ENCODE data around the gene GEMIN8. TPM values are rescaled to one million over a fixed set of nuclear protein-coding genes. Genes with fewer than 3 reads are reported as not detected.

GEMIN8 gene
- total and polyA plus RNA-seq, 10 donors = 11.6 to 20.6 (median 14.6) TPM

GRCh38 chrX:13956998-13957397 lies 72.7 kb downstream of the GEMIN8 start:
- TF ChIP-seq CTCF (IDR thresholded peaks at IDR 0.05 in 8 of 11, conservative IDR thresholded peaks at IDR 0.05 in 3 of 11) = no peak
- Histone ChIP-seq H3K9me3 (peaks cover 0 to 4% (median 0%) of the 10 kb centered on the region in 8 donors), H3K4me1 (no peaks in the 10 kb centered on the region), H3K27ac (no peak overlapping the region), H3K4me3 (no peak overlapping the region), H3K36me3 (no peaks in the 10 kb centered on the region), H3K27me3 (replicated peaks in 1 of 7) (peaks cover 0 to 11% (median 0%) of the 10 kb centered on the region in 7 donors)
- 62 to 90% (median 74%) methylated on average over 3 to 4 of the region's 4 CpGs for WGBS, 5 donors
- DNase-seq = no peak
- intact Hi-C loops (cut with DNase I; ENCODE audit: low total_unique reads) = no loop called here

Other genes starting within 250 kb of the GEMIN8 start
- gene GPM6B, start 212.8 kb downstream of the GEMIN8 start, total RNA-seq = 10 to 100 TPM in 6 of 7 donors, 1 to 10 TPM in 1; 6.3 to 67.1 (median 30.0) TPM
- gene GPM6B, start 212.8 kb downstream of the GEMIN8 start, polyA plus RNA-seq = 1 to 10 TPM; 2.0 to 7.9 (median 3.6) TPM